GM18873 (cell line): ENCODE results near the gene PRDX3.

Source experiments
- ATAC-seq: cut with Tn5 transposase; IDR thresholded peaks from one replicate; pipeline ENCODE4 v1.9.1; 2021; ENCODE audit warnings: mild to moderate bottlenecking, moderate library complexity, moderate number of reproducible peaks; ENCODE audit not compliant: unreplicated experiment, low FRiP score

The PRDX3 gene

GRCh38 chr10:119178372-119179119 lies at the start of gene PRDX3:
PRDX3 (minus strand) TSS chr10:119178812; CDS start chr10:119178790, 22 bp downstream.
- ATAC-seq = peak; percentile 81

GRCh38 chr10:119227825-119228224 lies 49.2 kb upstream of the PRDX3 start:
- ATAC-seq = no peak

GRCh38 chr10:119225083-119225658 lies 46.6 kb upstream of the PRDX3 start:
- no peak for ATAC-seq

- ATAC-seq = no peak
These were observed 44.4 kb upstream of the PRDX3 start for GRCh38 chr10:119222966-119223386.

GRCh38 chr10:119222537-119222936 lies 43.9 kb upstream of the PRDX3 start:
- ATAC-seq = no peak

- no peak for ATAC-seq
These were observed 43.1 kb upstream of the PRDX3 start for GRCh38 chr10:119221666-119222065.

- ATAC-seq = no peak
These were observed 42.6 kb upstream of the PRDX3 start for GRCh38 chr10:119221201-119221600.

GRCh38 chr10:119219871-119220270 lies 41.3 kb upstream of the PRDX3 start:
- no peak for ATAC-seq

- ATAC-seq = no peak
These were observed 39.4 kb upstream of the PRDX3 start for GRCh38 chr10:119217991-119218490.

- ATAC-seq = no peak
These were observed 38.8 kb upstream of the PRDX3 start for GRCh38 chr10:119217401-119217800.

- no peak for ATAC-seq
These were observed 37.5 kb upstream of the PRDX3 start for GRCh38 chr10:119216127-119216526.

- no peak for ATAC-seq
These were observed 36.8 kb upstream of the PRDX3 start for GRCh38 chr10:119215371-119215770.

GRCh38 chr10:119211625-119212441 lies 33.2 kb upstream of the PRDX3 start:
- no peak for ATAC-seq

GRCh38 chr10:119211176-119211575 lies 32.6 kb upstream of the PRDX3 start:
- no peak for ATAC-seq

- no peak for ATAC-seq
These were observed 32.0 kb upstream of the PRDX3 start for GRCh38 chr10:119210633-119211032.

- no peak for ATAC-seq
These were observed 31.2 kb upstream of the PRDX3 start for GRCh38 chr10:119209736-119210355.

- no peak for ATAC-seq
These were observed 30.6 kb upstream of the PRDX3 start for GRCh38 chr10:119209035-119209735.

GRCh38 chr10:119208553-119208940 lies 29.9 kb upstream of the PRDX3 start:
- no peak for ATAC-seq

- ATAC-seq = peak; percentile 15
These were observed 29.3 kb upstream of the PRDX3 start for GRCh38 chr10:119207713-119208552.
